ENCODE results near the gene THRAP3. TPM values are rescaled to one million over a fixed set of nuclear protein-coding genes. Genes with fewer than 3 reads are reported as not detected.

The THRAP3 gene
- total and polyA plus RNA-seq, 9 of the 15 experiments (the other 6 are each of a cell fraction or from before 2014, with no cell fraction given), result 66.2 to 135 (median 113) TPM

GRCh38 chr1:36223996-36224536, at the start of gene THRAP3 (continued):
- TF ChIP-seq KLF13 (tag; IDR thresholded peaks at IDR 0.05; ENCODE audit: borderline replicate concordance, low read depth) (peak; percentile 91; the same call in 1 of the 2 replicates), NFYB (IDR thresholded peaks at IDR 0.05; ENCODE audit: extremely low read depth, insufficient read length) (peak; percentile 3), CHD4 (IDR thresholded peaks at IDR 0.05; ENCODE audit: insufficient read depth, insufficient replicate concordance, low read depth, low read length, poor library complexity, severe bottlenecking) (no peak), NKRF (IDR thresholded peaks at IDR 0.05; ENCODE audit: borderline replicate concordance) (no peak), SIN3A (IDR thresholded peaks at IDR 0.05; ENCODE audit: borderline replicate concordance in 2 of 2, control insufficient read depth in 1 of 2, low read depth in 2 of 2, low read length in 2 of 2) (peak; percentile 71 to 93; a peak in 2 of 4 replicates), CHCHD3 (CRISPR knock-in tag; IDR thresholded peaks at IDR 0.05) (no peak), NR0B1 (IDR thresholded peaks at IDR 0.05; ENCODE audit: partially characterized antibody) (no peak), HNRNPL (IDR thresholded peaks at IDR 0.05; ENCODE audit: low read depth, low read length) (no peak), ZBTB40 (IDR thresholded peaks at IDR 0.05) (peak; percentile 85), ZBTB40 (CRISPR knock-in tag; IDR thresholded peaks at IDR 0.05) (no peak), MXD1 (CRISPR knock-in tag; IDR thresholded peaks at IDR 0.05; ENCODE audit: borderline replicate concordance, poor library complexity, severe bottlenecking) (no peak), GATAD2B (IDR thresholded peaks at IDR 0.05; ENCODE audit: borderline replicate concordance) (no peak), ZNF133 (CRISPR knock-in tag; IDR thresholded peaks at IDR 0.05) (no peak), EP300 (IDR thresholded peaks at IDR 0.05; ENCODE audit: low read length) (peak; percentile 40; the same call in 1 of the 2 replicates)

Measured in K562 (cell line).